ENCODE results near the gene HMGXB4. TPM values are rescaled to one million over a fixed set of nuclear protein-coding genes. Genes with fewer than 3 reads are reported as not detected.

HMGXB4 gene
- total RNA-seq, 2 donors from 2014 or later = 15.0 to 36.5 TPM

DNA sequence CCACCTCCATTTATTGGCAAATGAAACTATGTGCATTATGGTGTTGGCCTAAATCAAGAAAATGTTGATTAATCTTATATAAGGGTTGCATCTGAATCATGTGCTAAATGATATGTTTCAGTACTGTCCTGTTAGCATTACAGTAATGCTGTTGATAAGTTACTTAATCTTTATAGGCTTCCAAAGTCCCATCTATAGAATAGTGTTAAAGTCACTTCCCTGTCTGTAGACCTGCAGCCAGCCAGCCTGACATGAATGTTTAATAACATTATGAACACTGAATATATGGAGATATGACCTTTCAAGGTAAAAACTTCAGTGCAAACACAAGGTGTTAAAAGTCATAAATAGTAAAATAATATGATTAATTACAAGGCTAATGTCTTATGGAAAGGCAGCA is 38.8 kb downstream of the HMGXB4 start:
- H3K4me1 ChIP-seq (replicated peaks) = no peaks in the 10 kb centered on the region
- H3K27ac ChIP-seq = no peak overlapping the region
- TF ChIP-seq POLR2AphosphoS5 (IDR thresholded peaks at IDR 0.05) = no peak
- TF ChIP-seq, protein P1, sequence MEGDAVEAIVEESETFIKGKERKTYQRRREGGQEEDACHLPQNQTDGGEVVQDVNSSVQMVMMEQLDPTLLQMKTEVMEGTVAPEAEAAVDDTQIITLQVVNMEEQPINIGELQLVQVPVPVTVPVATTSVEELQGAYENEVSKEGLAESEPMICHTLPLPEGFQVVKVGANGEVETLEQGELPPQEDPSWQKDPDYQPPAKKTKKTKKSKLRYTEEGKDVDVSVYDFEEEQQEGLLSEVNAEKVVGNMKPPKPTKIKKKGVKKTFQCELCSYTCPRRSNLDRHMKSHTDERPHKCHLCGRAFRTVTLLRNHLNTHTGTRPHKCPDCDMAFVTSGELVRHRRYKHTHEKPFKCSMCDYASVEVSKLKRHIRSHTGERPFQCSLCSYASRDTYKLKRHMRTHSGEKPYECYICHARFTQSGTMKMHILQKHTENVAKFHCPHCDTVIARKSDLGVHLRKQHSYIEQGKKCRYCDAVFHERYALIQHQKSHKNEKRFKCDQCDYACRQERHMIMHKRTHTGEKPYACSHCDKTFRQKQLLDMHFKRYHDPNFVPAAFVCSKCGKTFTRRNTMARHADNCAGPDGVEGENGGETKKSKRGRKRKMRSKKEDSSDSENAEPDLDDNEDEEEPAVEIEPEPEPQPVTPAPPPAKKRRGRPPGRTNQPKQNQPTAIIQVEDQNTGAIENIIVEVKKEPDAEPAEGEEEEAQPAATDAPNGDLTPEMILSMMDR (IDR thresholded peaks at IDR 0.05) = no peak
- no peak for TF ChIP-seq POLR2A (IDR thresholded peaks at IDR 0.05)
- H3K4me3 ChIP-seq = no peak overlapping the region
- no peaks in the 10 kb centered on the region for H3K9me3 ChIP-seq
- H3K27me3 ChIP-seq (replicated peaks; ENCODE audit: insufficient read depth) = no peaks in the 10 kb centered on the region
- no peak for DNase-seq (ENCODE audit: low spot score)
- H3K36me3 ChIP-seq = no peaks in the 10 kb centered on the region
- intact Hi-C loops (cut with DNase I) = no loop called here

DNA sequence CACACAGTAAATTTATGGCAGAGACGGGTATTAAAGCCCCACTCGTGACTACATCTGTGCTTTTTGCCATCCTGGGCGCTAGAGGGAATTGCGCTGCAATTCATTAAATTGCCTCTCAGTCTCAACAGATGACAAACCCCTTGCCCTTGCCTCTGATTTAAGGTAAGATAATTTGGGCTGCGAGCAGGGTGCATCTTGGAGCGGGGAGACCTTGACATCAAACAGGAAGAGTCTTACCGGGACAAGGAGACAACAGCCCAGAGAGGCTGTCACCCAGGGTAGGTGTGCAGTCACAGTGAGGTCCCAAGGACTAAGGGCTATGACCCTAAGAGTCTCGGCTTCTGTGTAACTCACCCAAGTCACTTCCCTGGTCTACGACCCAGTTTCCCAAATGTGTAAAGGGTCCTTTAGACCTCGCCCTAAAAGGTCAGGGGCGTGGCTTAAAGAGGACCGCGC is 42.0 kb downstream of the HMGXB4 start:
- no peaks in the 10 kb centered on the region for H3K36me3 ChIP-seq

DNA sequence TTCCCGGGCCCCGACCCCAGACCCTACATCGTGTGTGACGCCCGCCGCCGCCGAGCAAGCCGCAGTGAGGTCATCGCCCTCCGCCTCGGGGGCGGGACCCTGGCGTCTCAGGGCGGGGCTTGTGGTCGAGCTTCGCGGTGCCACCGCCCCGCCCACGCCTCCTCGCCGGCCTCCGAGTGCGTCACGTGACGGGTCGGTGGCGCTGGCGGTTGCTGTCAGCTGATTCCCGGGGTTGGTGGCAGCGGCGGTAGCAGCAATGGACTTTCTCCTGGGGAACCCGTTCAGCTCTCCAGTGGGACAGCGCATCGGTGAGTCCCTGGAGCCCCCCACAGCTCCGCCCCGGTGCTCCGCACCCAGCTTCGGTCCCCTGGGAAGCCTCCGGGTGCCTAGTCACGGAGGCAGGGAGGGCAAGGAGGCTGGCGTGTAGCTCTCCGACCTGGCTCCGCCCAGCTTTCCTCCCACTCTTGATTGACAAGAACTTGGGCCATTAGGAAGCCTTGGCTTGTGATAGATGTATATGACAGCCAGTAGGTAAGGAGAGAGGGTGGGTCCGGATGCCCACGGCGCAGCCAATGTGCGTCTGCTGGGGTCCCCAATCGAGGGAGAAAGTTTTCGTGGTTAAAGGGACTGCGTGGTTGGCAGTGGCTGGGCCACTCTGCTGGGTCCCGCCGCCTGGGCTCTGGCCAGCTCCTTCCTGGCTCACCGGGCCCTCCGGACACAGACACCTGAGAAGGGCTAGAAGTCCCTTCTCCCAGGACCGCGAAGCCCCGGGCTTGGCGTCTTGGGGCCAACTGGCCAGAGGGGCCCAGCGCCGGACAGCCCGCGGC is 42.6 kb downstream of the HMGXB4 start, which contains the start of gene TOM1:
Gene TOM1, plus strand, starts transcription at position 222 of the 827 bp plus-strand sequence. Its CDS starts 35 bp downstream, at position 257.
- Histone ChIP-seq H3K9me3 (no peaks in the 10 kb centered on the region), H3K36me3 (no peaks in the 10 kb centered on the region), H3K4me3 (peak within 1 kb of the TSS; percentile 59 to 73), H3K4me1 (replicated peaks) (no peaks in the 10 kb centered on the region), H3K27ac (peak within 1 kb of the TSS; percentile 94), H3K27me3 (replicated peaks; ENCODE audit: insufficient read depth) (no peaks in the 10 kb centered on the region)
- peak; percentile 96 for DNase-seq (ENCODE audit: low spot score)
- 0% methylated on average over 41 of the region's 64 CpGs for WGBS
- intact Hi-C loops (cut with DNase I) = loop anchor here (10.0 kb wide), 1 partner anchor 1225 kb away; the partner anchor contains the start of gene EIF3D
- TF ChIP-seq, protein P1 (IDR thresholded peaks at IDR 0.05) = peak in 1 of 4 experiments; percentile 17
- peak; percentile 90 for TF ChIP-seq POLR2AphosphoS5 (IDR thresholded peaks at IDR 0.05)
- peak; percentile 92 for TF ChIP-seq POLR2A (IDR thresholded peaks at IDR 0.05)

More for the DNA sequence above, 42.0 kb downstream of the HMGXB4 start:
- H3K4me3 ChIP-seq = peak overlapping the region; percentile 59 to 73
- 8% methylated on average over 13 of the region's 13 CpGs for WGBS
- no peaks in the 10 kb centered on the region for H3K9me3 ChIP-seq
- H3K27me3 ChIP-seq (replicated peaks; ENCODE audit: insufficient read depth) = no peaks in the 10 kb centered on the region
- intact Hi-C loops (cut with DNase I) = no loop called here
- no peaks in the 10 kb centered on the region for H3K4me1 ChIP-seq (replicated peaks)
- peak overlapping the region; percentile 94 for H3K27ac ChIP-seq
- DNase-seq (ENCODE audit: low spot score) = no peak
- TF ChIP-seq, protein P1 (IDR thresholded peaks at IDR 0.05) = peak in 1 of 4 experiments; percentile 1
- no peak for TF ChIP-seq POLR2A (IDR thresholded peaks at IDR 0.05)

DNA sequence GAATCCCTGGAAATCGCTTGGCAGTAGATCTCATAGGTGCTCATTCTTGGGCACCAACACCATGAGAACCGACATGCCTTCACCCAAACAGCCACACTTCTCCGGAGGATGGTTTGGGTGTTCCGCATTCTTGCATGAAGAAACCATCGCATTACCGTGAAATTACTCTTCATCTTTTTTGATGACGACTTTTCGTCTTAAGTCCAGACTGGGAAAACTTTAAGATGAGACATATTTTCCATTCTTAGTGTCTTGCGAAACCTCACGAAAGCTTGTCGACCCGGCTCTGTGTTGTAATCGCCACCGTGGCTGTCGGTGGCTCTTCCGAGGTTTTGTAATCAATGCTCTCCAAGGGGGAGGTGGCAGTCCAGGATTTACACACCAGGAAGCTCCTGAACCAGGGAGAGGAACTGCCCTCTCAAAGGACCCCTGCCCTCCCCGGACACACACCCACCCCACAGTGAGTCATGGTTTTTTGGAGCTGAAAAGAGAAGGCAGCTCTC is 44.1 kb downstream of the HMGXB4 start:
- WGBS = 81% methylated on average over 17 of the region's 17 CpGs
- DNase-seq (ENCODE audit: low spot score) = no peak
- peak overlapping the region in 1 of 2 donors; percentile 94 for H3K27ac ChIP-seq
- H3K36me3 ChIP-seq = no peaks in the 10 kb centered on the region
- no peaks in the 10 kb centered on the region for H3K9me3 ChIP-seq
- no peaks in the 10 kb centered on the region for H3K4me1 ChIP-seq (replicated peaks)
- H3K4me3 ChIP-seq = no peak overlapping the region
- TF ChIP-seq, protein P1 (IDR thresholded peaks at IDR 0.05) = no peak
- TF ChIP-seq POLR2A (IDR thresholded peaks at IDR 0.05) = no peak
- no peaks in the 10 kb centered on the region for H3K27me3 ChIP-seq (replicated peaks; ENCODE audit: insufficient read depth)
- intact Hi-C loops (cut with DNase I) = loop anchor here (10.0 kb wide), 1 partner anchor 1223 kb away; the partner anchor contains the start of gene EIF3D
